ENCODE data around the gene SRGAP3.

The SRGAP3 gene

DNA sequence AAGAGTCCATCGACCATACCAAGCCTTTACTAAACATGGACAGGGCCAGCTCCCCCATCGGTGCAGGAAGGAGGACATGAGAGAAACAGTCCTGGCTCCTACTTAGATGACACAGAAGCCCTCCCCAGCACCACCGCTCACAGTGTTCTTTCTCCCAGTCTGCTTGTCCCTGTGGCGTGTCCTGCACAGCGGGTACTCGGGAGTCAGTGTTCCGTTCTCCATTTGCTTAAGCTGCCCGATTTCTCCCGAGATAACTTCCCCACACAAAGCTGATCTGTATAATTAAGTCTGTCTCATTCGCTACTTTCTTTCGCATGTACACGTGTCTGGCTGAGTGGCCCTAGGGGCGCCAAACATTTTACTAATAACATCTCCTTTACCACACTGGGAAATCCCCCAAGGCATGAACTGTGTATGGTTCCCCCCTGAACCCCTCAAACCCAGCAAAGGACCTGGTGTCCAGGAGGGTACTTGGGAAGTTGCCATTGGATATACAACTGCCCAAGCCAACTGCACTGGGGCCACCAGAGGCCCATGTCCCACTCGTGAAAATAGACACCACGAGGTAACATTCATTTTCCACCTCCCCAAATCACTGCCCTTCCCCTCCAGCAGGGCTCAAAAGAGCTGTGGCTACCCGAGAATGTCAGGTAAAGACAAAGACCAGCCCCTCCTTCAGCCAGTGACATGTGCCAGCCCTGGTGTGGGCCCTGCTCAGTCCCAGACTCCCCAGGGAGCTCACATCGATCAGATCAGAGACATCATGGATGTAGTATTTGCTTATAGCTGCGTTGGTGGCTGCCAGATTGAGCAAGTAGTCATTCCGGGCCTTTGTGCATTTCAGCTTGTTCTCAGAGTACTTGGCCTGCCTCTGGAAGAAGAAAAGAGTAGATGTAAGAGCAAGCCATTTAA lies 189.7 kb downstream of the SRGAP3 start:
- ChIA-PET POLR2A (interaction anchor here (0.6 kb wide), 1 partner anchor 80 kb away, joined by 3 read pairs; no protein-coding TSS in a partner anchor), CTCF (interaction anchor here (0.6 to 1.6 kb wide), 4 partner anchors 8 to 242 kb away, joined by 3 to 4 read pairs (median 4); no protein-coding TSS in a partner anchor)
- no peaks in the 10 kb centered on the region for H3K36me3 ChIP-seq (ENCODE audit: control insufficient read depth in 2 of 2, insufficient read depth in 1 of 2, low read length in 2 of 2)

GRCh38 chr3:9056581-9056980 lies 192.9 kb downstream of the SRGAP3 start:
- TF ChIP-seq ZNF19 (tag by site-specific recombination; IDR thresholded peaks at IDR 0.05; ENCODE audit: low read depth) (no peak), ZNF2 (tag by site-specific recombination; IDR thresholded peaks at IDR 0.05) (no peak), ZNF707 (tag by site-specific recombination; IDR thresholded peaks at IDR 0.05) (no peak)
- Histone ChIP-seq H3K4me1 (ENCODE audit: control insufficient read depth, insufficient read depth, low read length) (no peaks in the 10 kb centered on the region), H3K27ac (ENCODE audit: extremely low read depth, low read depth, low read length) (no peak overlapping the region), H3K4me3 (ENCODE audit: low read depth, low read length) (no peak overlapping the region), H3K9me3 (ENCODE audit: control insufficient read depth, insufficient read depth, low read depth, low read length) (no peaks in the 10 kb centered on the region), H3K36me3 (ENCODE audit: control insufficient read depth in 2 of 2, insufficient read depth in 1 of 2, low read length in 2 of 2) (no peaks in the 10 kb centered on the region)
- ChIA-PET CTCF (no interaction called here), POLR2A (no interaction called here)

More for the DNA sequence above, 189.7 kb downstream of the SRGAP3 start:
- TF ChIP-seq ZNF837 (tag by site-specific recombination; IDR thresholded peaks at IDR 0.05) (no peak), KLF1 (tag by site-specific recombination; IDR thresholded peaks at IDR 0.05) (no peak), ZNF341 (tag by site-specific recombination; IDR thresholded peaks at IDR 0.05; ENCODE audit: low read depth) (no peak), ZFHX2 (tag by site-specific recombination; conservative IDR thresholded peaks at IDR 0.05) (no peak), ZNF140 (tag by site-specific recombination; IDR thresholded peaks at IDR 0.05) (no peak), OSR2 (tag by site-specific recombination; IDR thresholded peaks at IDR 0.05) (no peak), ZBTB20 (tag by site-specific recombination; IDR thresholded peaks at IDR 0.05) (no peak), ZNF266 (tag by site-specific recombination; IDR thresholded peaks at IDR 0.05; ENCODE audit: low read depth) (no peak), ZSCAN18 (tag by site-specific recombination; IDR thresholded peaks at IDR 0.05) (no peak), ZNF248 (tag by site-specific recombination; IDR thresholded peaks at IDR 0.05) (no peak), ZNF843 (tag by site-specific recombination; IDR thresholded peaks at IDR 0.05) (no peak), ZNF514 (tag by site-specific recombination; IDR thresholded peaks at IDR 0.05) (no peak)
- TF ChIP-seq, protein P1, sequence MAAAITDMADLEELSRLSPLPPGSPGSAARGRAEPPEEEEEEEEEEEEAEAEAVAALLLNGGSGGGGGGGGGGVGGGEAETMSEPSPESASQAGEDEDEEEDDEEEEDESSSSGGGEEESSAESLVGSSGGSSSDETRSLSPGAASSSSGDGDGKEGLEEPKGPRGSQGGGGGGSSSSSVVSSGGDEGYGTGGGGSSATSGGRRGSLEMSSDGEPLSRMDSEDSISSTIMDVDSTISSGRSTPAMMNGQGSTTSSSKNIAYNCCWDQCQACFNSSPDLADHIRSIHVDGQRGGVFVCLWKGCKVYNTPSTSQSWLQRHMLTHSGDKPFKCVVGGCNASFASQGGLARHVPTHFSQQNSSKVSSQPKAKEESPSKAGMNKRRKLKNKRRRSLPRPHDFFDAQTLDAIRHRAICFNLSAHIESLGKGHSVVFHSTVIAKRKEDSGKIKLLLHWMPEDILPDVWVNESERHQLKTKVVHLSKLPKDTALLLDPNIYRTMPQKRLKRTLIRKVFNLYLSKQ (tag by site-specific recombination; IDR thresholded peaks at IDR 0.05; ENCODE audit: borderline replicate concordance) = no peak
- no peaks in the 10 kb centered on the region; the same call in 1 of the 2 replicates for H3K9me3 ChIP-seq (ENCODE audit: control insufficient read depth, insufficient read depth, low read depth, low read length)
- H3K27ac ChIP-seq (ENCODE audit: extremely low read depth, low read depth, low read length) = no peak overlapping the region
- no peaks in the 10 kb centered on the region for H3K4me1 ChIP-seq (ENCODE audit: control insufficient read depth, insufficient read depth, low read length)
- H3K4me3 ChIP-seq (ENCODE audit: low read depth, low read length) = no peak overlapping the region

DNA sequence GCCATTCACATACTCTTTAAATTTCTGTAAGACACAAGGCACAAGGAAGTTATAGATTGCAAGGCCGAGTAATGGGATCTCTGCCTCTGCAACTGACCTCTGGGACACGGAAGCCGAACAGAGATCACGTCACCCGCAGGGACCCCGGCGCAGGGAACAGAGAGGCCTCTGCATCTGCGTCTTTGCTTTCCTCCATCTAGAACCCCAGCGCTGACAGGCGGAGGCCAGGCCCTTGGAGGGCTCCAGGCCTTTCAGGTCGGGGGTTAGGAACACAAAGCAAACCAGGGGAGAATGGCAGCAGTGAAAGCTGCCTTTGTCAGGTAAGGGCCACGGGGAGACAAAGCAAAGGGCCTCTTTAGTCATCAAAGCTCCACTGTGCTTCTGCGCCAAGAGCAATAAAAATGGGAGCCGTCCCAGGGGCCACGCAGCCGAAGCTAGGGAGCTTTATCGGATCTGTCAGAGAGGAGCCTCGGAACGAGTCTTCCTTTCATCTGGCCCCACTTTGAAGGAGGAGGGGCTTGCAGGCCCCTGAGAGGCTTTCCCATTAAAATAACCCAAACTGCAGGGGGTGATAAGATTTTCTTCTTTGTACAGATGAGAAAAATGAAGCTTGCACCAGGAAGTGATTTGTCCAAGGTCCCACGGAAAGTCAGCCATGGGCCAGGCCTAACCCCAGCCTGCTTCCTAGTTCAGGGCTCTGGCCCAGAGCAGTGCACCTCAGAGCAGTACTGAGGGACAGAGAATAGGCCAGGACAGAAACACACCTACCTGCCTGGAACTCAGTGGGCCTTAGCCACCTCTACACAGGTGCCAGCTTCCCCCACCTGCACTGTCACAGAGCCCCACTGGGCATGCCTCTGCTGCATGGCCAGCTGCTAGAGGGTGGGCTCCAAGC lies 201.7 kb downstream of the SRGAP3 start:
- no peak overlapping the region for H3K4me3 ChIP-seq (ENCODE audit: low read depth, low read length)
- no peaks in the 10 kb centered on the region for H3K9me3 ChIP-seq (ENCODE audit: control insufficient read depth, insufficient read depth, low read depth, low read length)
- no peaks in the 10 kb centered on the region for H3K36me3 ChIP-seq (ENCODE audit: control insufficient read depth in 2 of 2, insufficient read depth in 1 of 2, low read length in 2 of 2)
- H3K4me1 ChIP-seq (ENCODE audit: control insufficient read depth, insufficient read depth, low read length) = no peaks in the 10 kb centered on the region
- TF ChIP-seq KLF9 (tag by site-specific recombination; IDR thresholded peaks at IDR 0.05; ENCODE audit: low read depth) (no peak), BCL11A (tag by site-specific recombination; IDR thresholded peaks at IDR 0.05; ENCODE audit: low read depth) (no peak), ZNF701 (tag by site-specific recombination; IDR thresholded peaks at IDR 0.05) (no peak), ZNF521 (tag by site-specific recombination; IDR thresholded peaks at IDR 0.05) (no peak), ZSCAN23 (tag by site-specific recombination; IDR thresholded peaks at IDR 0.05) (no peak)
- ChIA-PET POLR2A (no interaction called here), CTCF (interaction anchor here (0.6 to 2.3 kb wide), 3 partner anchors 21 to 255 kb away, joined by 3 to 11 read pairs (median 5); no protein-coding TSS in a partner anchor)
- no peak overlapping the region for H3K27ac ChIP-seq (ENCODE audit: extremely low read depth, low read depth, low read length)
